ENCODE results near the gene ATOX1. TPM values are rescaled to one million over a fixed set of nuclear protein-coding genes. Genes with fewer than 3 reads are reported as not detected.
A peak's percentile ranks its signal among the peaks of the same experiment; 100 is the strongest.

Gene ATOX1
- total and polyA plus RNA-seq, 2 of the 4 experiments (the other 2 are of a cell fraction) = 56.3 to 360 TPM

DNA sequence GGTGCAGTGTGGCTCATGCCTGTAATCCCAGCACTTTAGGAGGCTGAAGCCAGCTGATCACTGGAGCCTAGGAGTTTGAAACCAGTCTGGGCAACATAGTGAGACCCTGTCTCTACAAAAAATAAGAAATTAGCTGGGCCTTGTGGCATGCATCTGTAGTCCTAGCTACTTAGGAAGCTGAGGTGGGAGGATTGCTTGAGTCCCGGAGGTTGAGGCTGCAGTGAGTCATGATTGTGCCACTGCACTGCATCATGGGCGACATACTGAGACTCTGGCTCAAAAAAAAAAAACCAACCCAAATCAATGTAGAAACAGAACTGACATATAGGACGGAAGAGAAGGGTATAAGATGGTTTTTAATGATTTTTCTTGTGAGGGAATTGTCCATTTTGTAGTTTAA, 41.0 kb upstream of the ATOX1 start:
- ATAC-seq (ENCODE audit: low read depth) (peak; percentile 50; the same call in 1 of the 2 replicates), DNase-seq (peak; percentile 51)
- H4K20me1 ChIP-seq (ENCODE audit: insufficient read depth, low read length) = peaks cover 33% of the 10 kb centered on the region
- CTCF ChIA-PET = interaction anchor here (0.7 to 1.1 kb wide), 3 partner anchors 8 to 16 kb away, joined by 3 read pairs; no protein-coding TSS in a partner anchor
- no peak overlapping the region for H2AK5ac ChIP-seq (ENCODE audit: low read depth, low read length)
- H3K4me2 ChIP-seq (ENCODE audit: low read depth, low read length) = no peak overlapping the region
- in situ Hi-C loops (cut with MboI; ENCODE audit: low sequenced_read_pairs) (no loop called here), intact Hi-C loops (cut with micrococcal nuclease) (no loop called here), dilution Hi-C loops (cut with HindIII; ENCODE audit: low sequenced_read_pairs, unreplicated experiment) (no loop called here)
- H2BK20ac ChIP-seq (ENCODE audit: low read depth, low read length) = no peak overlapping the region
- no CpG with 5 or more reads among the region's 3 CpGs for WGBS, 2 experiments (ENCODE audit: extremely low coverage in 2 of 2, insufficient read length in 1 of 2)
- peaks cover 50% of the 10 kb centered on the region for H3K36me3 ChIP-seq (ENCODE audit: control insufficient read depth, insufficient read depth, low read length)
- H2BK120ac ChIP-seq (ENCODE audit: low read depth, low read length) = no peak overlapping the region
- H3K4ac ChIP-seq (ENCODE audit: low read depth, low read length) = no peak overlapping the region
- H3K4me3 ChIP-seq (ENCODE audit: insufficient read depth, low read depth, low read length) = no peak overlapping the region
- H3K18ac ChIP-seq (ENCODE audit: low read depth, low read length) = no peak overlapping the region
- H4K8ac ChIP-seq (ENCODE audit: low read depth in 2 of 2, low read length in 2 of 2) = no peak overlapping the region
- peaks cover 3% of the 10 kb centered on the region for H3K9me1 ChIP-seq (ENCODE audit: insufficient read depth, low read length)
- H2BK15ac ChIP-seq (ENCODE audit: low read depth, low read length) = no peak overlapping the region
- H3K27me3 ChIP-seq (ENCODE audit: control insufficient read depth, insufficient read depth, low read length) = no peaks in the 10 kb centered on the region
- H3K4me1 ChIP-seq (ENCODE audit: control insufficient read depth, insufficient read depth, low read length) = peaks cover 1% of the 10 kb centered on the region; the same call in 1 of the 2 replicates
- no peak overlapping the region for H3K14ac ChIP-seq (replicated peaks; ENCODE audit: low read depth, low read length)
- no peak overlapping the region for H3K27ac ChIP-seq (ENCODE audit: insufficient read depth, low read length)
- H4K91ac ChIP-seq (ENCODE audit: insufficient read depth, low read depth, low read length) = no peak overlapping the region
- H3K9ac ChIP-seq (ENCODE audit: low read depth, low read length) = no peak overlapping the region
- POLR2A ChIA-PET (ENCODE audit: unreplicated experiment) = no interaction called here
- H3K79me1 ChIP-seq (ENCODE audit: low read depth in 1 of 2, low read length in 2 of 2) = peaks cover 19 to 49% of the 10 kb centered on the region in 2 experiments
- H3K9me3 ChIP-seq (ENCODE audit: control insufficient read depth, insufficient read depth, low read length) = no peaks in the 10 kb centered on the region
- no peak overlapping the region for H2BK5ac ChIP-seq (ENCODE audit: low read depth, low read length, poor library complexity, severe bottlenecking)
- no peak overlapping the region for H4K5ac ChIP-seq (ENCODE audit: low read depth, low read length)
- BruUV-seq (replicated peaks) = no TSS peak
- H3K23ac ChIP-seq (ENCODE audit: low read depth, low read length) = no peak overlapping the region
- H2AFZ ChIP-seq (replicated peaks; ENCODE audit: low read length, poor library complexity) = no peak overlapping the region
- H2AK9ac ChIP-seq (replicated peaks; ENCODE audit: low read depth, low read length, poor library complexity) = no peak overlapping the region
- H3K56ac ChIP-seq (ENCODE audit: extremely low read depth, insufficient read depth, low read length) = no peak overlapping the region
- TF ChIP-seq FOS (IDR thresholded peaks at IDR 0.05; ENCODE audit: low read depth, low read length) (no peak), SMC3 (IDR thresholded peaks at IDR 0.05; ENCODE audit: low read depth, low read length) (no peak), RFX5 (IDR thresholded peaks at IDR 0.05; ENCODE audit: low read depth, low read length) (no peak), MAZ (IDR thresholded peaks at IDR 0.05; ENCODE audit: borderline replicate concordance, low read depth, low read length) (no peak), BHLHE40 (IDR thresholded peaks at IDR 0.05; ENCODE audit: low read depth, low read length) (no peak), MAFK (IDR thresholded peaks at IDR 0.05; ENCODE audit: low read depth, low read length) (no peak), RAD21 (IDR thresholded peaks at IDR 0.05; ENCODE audit: low read length) (no peak), POLR2A (IDR thresholded peaks at IDR 0.05; ENCODE audit: low read depth, low read length) (no peak), NFE2L2 (IDR thresholded peaks at IDR 0.05; ENCODE audit: low read depth, low read length) (no peak), MXI1 (IDR thresholded peaks at IDR 0.05; ENCODE audit: borderline replicate concordance, low read depth, low read length) (no peak), CHD1 (IDR thresholded peaks at IDR 0.05; ENCODE audit: low read depth, low read length) (no peak), CEBPB (IDR thresholded peaks at IDR 0.05; ENCODE audit: low read depth, low read length) (no peak), RCOR1 (IDR thresholded peaks at IDR 0.05; ENCODE audit: insufficient replicate concordance, low read length) (no peak)
- TF ChIP-seq, protein P1, sequence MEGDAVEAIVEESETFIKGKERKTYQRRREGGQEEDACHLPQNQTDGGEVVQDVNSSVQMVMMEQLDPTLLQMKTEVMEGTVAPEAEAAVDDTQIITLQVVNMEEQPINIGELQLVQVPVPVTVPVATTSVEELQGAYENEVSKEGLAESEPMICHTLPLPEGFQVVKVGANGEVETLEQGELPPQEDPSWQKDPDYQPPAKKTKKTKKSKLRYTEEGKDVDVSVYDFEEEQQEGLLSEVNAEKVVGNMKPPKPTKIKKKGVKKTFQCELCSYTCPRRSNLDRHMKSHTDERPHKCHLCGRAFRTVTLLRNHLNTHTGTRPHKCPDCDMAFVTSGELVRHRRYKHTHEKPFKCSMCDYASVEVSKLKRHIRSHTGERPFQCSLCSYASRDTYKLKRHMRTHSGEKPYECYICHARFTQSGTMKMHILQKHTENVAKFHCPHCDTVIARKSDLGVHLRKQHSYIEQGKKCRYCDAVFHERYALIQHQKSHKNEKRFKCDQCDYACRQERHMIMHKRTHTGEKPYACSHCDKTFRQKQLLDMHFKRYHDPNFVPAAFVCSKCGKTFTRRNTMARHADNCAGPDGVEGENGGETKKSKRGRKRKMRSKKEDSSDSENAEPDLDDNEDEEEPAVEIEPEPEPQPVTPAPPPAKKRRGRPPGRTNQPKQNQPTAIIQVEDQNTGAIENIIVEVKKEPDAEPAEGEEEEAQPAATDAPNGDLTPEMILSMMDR (conservative IDR thresholded peaks at IDR 0.05; ENCODE audit: low read depth, low read length) = no peak
- TF ChIP-seq, protein P2, sequence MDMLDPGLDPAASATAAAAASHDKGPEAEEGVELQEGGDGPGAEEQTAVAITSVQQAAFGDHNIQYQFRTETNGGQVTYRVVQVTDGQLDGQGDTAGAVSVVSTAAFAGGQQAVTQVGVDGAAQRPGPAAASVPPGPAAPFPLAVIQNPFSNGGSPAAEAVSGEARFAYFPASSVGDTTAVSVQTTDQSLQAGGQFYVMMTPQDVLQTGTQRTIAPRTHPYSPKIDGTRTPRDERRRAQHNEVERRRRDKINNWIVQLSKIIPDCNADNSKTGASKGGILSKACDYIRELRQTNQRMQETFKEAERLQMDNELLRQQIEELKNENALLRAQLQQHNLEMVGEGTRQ (IDR thresholded peaks at IDR 0.05; ENCODE audit: low read depth, low read length) = no peak
- TF ChIP-seq, protein P3, sequence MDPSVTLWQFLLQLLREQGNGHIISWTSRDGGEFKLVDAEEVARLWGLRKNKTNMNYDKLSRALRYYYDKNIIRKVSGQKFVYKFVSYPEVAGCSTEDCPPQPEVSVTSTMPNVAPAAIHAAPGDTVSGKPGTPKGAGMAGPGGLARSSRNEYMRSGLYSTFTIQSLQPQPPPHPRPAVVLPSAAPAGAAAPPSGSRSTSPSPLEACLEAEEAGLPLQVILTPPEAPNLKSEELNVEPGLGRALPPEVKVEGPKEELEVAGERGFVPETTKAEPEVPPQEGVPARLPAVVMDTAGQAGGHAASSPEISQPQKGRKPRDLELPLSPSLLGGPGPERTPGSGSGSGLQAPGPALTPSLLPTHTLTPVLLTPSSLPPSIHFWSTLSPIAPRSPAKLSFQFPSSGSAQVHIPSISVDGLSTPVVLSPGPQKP (IDR thresholded peaks at IDR 0.05; ENCODE audit: borderline replicate concordance, low read depth, low read length) = no peak

All from IMR-90 (cell line).